ENCODE results near the gene USP10.

- TF ChIP-seq CTCF (conservative IDR thresholded peaks at IDR 0.05; ENCODE audit: low read length) (peak; percentile 99), EZH2phosphoT487 (IDR thresholded peaks at IDR 0.05; ENCODE audit: borderline replicate concordance, low read depth, low read length) (no peak)
Observed at GRCh38 chr16:84738255-84739038, 38.6 kb downstream of the USP10 start.

All from OCI-LY7 (cell line).